ENCODE data around the gene ZC3H12A.

The ZC3H12A gene

DNA sequence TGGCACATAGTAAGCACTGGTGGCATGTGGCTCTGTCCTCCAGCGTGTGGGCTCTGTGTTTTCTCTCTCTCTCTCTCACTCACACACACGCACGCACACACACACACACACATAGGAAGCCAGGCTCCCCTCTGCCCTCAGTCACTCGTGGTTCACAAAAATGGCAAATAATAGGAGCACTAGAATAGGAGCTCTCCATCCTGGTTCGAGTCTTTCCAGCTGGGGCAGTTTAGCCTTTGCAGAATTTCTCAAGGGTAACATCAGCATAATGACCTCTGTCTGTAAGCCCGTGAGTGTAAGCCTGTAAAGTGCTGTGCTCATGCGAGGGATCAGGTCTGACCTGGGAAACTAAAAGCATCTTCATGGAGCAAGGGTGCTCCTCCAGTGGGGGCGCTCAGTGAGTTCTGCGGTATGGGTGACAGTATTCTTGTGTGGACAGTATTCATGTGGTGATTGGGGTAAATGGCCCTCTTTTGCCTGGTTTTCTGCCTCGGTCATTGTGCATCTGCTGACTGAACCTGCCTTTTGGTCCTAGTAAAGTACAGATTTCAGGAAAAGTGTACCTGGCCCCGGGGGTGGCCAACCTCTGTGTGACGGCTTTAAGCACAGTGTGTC lies 842 bp upstream of the ZC3H12A start:
- Histone ChIP-seq H3K4me3 (ENCODE audit: low read depth, low read length) (peak overlapping the region; percentile 90), H3K27me3 (replicated peaks) (no peaks in the 10 kb centered on the region), H3K27ac (no peak overlapping the region), H3K36me3 (replicated peaks) (peaks cover 27% of the 10 kb centered on the region)
- TF ChIP-seq, protein P1, sequence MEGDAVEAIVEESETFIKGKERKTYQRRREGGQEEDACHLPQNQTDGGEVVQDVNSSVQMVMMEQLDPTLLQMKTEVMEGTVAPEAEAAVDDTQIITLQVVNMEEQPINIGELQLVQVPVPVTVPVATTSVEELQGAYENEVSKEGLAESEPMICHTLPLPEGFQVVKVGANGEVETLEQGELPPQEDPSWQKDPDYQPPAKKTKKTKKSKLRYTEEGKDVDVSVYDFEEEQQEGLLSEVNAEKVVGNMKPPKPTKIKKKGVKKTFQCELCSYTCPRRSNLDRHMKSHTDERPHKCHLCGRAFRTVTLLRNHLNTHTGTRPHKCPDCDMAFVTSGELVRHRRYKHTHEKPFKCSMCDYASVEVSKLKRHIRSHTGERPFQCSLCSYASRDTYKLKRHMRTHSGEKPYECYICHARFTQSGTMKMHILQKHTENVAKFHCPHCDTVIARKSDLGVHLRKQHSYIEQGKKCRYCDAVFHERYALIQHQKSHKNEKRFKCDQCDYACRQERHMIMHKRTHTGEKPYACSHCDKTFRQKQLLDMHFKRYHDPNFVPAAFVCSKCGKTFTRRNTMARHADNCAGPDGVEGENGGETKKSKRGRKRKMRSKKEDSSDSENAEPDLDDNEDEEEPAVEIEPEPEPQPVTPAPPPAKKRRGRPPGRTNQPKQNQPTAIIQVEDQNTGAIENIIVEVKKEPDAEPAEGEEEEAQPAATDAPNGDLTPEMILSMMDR (IDR thresholded peaks at IDR 0.05; ENCODE audit: low read depth, low read length, missing control alignments): peak; percentile 14
- DNase-seq: no peak
- in situ Hi-C loops (cut with HindIII; ENCODE audit: low pct_ligation_motif_present, low sequenced_read_pairs): no loop called here

DNA sequence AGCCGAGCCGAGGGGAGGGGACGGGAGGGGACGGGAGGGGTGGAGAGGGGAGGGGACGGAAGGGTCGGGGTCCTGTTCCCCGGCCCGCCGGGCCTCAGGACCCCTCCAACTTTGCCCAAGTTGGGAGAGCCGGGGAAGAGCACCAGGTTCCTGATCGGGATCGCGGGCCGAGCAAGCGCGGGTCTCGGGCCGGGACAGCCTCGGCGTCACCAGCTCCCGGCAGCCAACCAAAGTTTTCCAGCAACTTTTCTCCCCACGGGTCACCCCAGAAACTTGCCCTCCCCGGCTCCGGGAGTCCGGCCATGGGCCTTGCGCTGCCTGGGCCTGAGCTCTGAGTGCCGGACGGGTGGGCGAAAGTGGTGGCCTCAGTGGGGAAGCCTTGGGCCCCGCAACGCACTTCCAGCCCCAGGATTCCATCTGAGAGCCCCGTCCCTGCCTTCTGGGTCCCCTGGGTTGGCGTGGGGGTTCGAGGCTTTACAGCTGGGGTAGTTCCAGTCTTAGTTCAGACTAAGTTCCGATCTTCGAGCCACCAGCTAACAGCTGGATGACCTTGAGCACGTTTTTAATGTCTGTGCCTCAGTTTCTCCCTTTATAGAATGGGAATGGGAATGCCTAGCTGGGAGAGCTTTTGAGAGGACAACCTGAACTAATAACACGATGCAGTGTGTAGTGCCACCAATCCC lies 458 bp downstream of the ZC3H12A start:
- Histone ChIP-seq H3K4me3 (ENCODE audit: low read depth, low read length) (peak overlapping the region; percentile 90), H3K27me3 (replicated peaks) (no peaks in the 10 kb centered on the region), H3K36me3 (replicated peaks) (peaks cover 35% of the 10 kb centered on the region), H3K27ac (peak overlapping the region; percentile 93)
- TF ChIP-seq, protein P1 (IDR thresholded peaks at IDR 0.05; ENCODE audit: low read depth, low read length, missing control alignments): no peak
- DNase-seq: no peak
- in situ Hi-C loops (cut with HindIII; ENCODE audit: low pct_ligation_motif_present, low sequenced_read_pairs): no loop called here

DNA sequence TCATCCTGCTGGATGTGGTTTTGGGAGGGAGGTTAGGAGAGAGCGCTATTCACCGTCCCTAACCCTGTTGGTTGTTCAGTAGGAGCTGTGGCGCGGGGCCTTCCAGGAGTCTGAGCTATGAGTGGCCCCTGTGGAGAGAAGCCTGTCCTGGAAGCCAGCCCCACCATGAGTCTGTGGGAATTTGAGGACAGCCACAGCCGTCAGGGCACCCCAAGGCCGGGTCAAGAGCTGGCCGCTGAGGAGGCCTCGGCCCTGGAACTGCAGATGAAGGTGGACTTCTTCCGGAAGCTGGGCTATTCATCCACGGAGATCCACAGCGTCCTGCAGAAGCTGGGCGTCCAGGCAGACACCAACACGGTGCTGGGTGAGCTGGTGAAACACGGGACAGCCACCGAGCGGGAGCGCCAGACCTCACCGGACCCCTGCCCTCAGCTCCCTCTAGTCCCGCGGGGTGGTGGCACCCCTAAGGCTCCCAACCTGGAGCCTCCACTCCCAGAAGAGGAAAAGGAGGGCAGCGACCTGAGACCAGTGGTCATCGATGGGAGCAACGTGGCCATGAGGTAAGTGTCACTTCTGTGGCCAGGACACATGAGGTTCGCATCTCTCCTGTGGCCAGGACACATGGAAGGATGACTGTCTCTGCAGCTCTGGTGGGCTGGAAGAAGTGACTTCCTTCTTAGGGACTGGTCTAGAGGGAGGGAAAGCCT lies 1.2 kb downstream of the ZC3H12A start:
- TF ChIP-seq, protein P1 (IDR thresholded peaks at IDR 0.05; ENCODE audit: low read depth, low read length, missing control alignments): no peak
- DNase-seq: no peak
- H3K27ac ChIP-seq: peak overlapping the region; percentile 93
- H3K36me3 ChIP-seq (replicated peaks): peaks cover 42% of the 10 kb centered on the region
- in situ Hi-C loops (cut with HindIII; ENCODE audit: low pct_ligation_motif_present, low sequenced_read_pairs): no loop called here
- H3K4me3 ChIP-seq (ENCODE audit: low read depth, low read length): peak overlapping the region; percentile 90
- no peaks in the 10 kb centered on the region for H3K27me3 ChIP-seq (replicated peaks)

GRCh38 chr1:37476087-37476452 lies 1.7 kb downstream of the ZC3H12A start:
- Histone ChIP-seq H3K4me3 (ENCODE audit: low read depth, low read length) (peak overlapping the region; percentile 90), H3K27ac (peak overlapping the region; percentile 93), H3K36me3 (replicated peaks) (peaks cover 47% of the 10 kb centered on the region), H3K27me3 (replicated peaks) (no peaks in the 10 kb centered on the region)
- in situ Hi-C loops (cut with HindIII; ENCODE audit: low pct_ligation_motif_present, low sequenced_read_pairs): no loop called here
- TF ChIP-seq, protein P1 (IDR thresholded peaks at IDR 0.05; ENCODE audit: low read depth, low read length, missing control alignments): no peak
- DNase-seq: no peak

GRCh38 chr1:37476460-37477197 lies 2.2 kb downstream of the ZC3H12A start:
- Histone ChIP-seq H3K36me3 (replicated peaks) (peaks cover 53% of the 10 kb centered on the region), H3K27ac (peak overlapping the region; percentile 93), H3K4me3 (ENCODE audit: low read depth, low read length) (peak overlapping the region; percentile 90), H3K27me3 (replicated peaks) (no peaks in the 10 kb centered on the region)
- DNase-seq: peak; percentile 56
- TF ChIP-seq, protein P1 (IDR thresholded peaks at IDR 0.05; ENCODE audit: low read depth, low read length, missing control alignments): no peak
- in situ Hi-C loops (cut with HindIII; ENCODE audit: low pct_ligation_motif_present, low sequenced_read_pairs): no loop called here
